H1 (cell line): ENCODE results near the gene PDIA6. TPM values are rescaled to one million over a fixed set of nuclear protein-coding genes. Genes with fewer than 3 reads are reported as not detected.

Experiments
- CTCF ChIA-PET: fragments of 300-600 bp; sonication (Branson Sonifier 250); formaldehyde crosslinking; loops from one replicate; lab custom pipeline; 2021; ENCODE audit not compliant: partially characterized antibody; lab: Charles Lee
- POLR2A ChIA-PET: fragments of 300-600 bp; sonication (Branson Sonifier 250); formaldehyde crosslinking; loops from one replicate; lab custom pipeline; 2021; ENCODE audit warnings: inconsistent platforms; ENCODE audit not compliant: partially characterized antibody; lab: Charles Lee
- DNase-seq, 2 experiments: peaks; one replicate each; pipeline versions ENCODE4 v3.0.0 to v3.0.0-alpha.2; 2010 to 2022; ENCODE audit warnings: low spot score in 2 of 2, low read depth in 1 of 2, mixed read lengths in 1 of 2
- FAIRE-seq: peaks from 2 replicates; lab custom pipeline; 2011; peaks lifted over from hg19 to GRCh38; lab: Jason Lieb, UNC
- H2AFZ ChIP-seq: 2 replicates; pipeline ENCODE4 v1.8.1; 2012; ENCODE audit warnings: low read length, inconsistent platforms
- H2AK5ac ChIP-seq: 2 replicates; pipeline ENCODE4 v1.6.1; 2013; ENCODE audit warnings: low read depth, low read length
- H2BK120ac ChIP-seq: replicated peaks from 2 replicates; pipeline ENCODE3; 2013; ENCODE audit warnings: low read depth, low read length, inconsistent platforms
- H2BK12ac ChIP-seq: 2 replicates; pipeline ENCODE4 v1.6.1; 2013; ENCODE audit warnings: low read depth, low read length
- H2BK15ac ChIP-seq: 2 replicates; pipeline ENCODE4 v1.6.1; 2013; ENCODE audit warnings: low read length
- H2BK20ac ChIP-seq: 2 replicates; pipeline ENCODE4 v1.6.1; 2013; ENCODE audit warnings: low read length
- H2BK5ac ChIP-seq: 2 replicates; pipeline ENCODE4 v1.6.1; 2013; ENCODE audit warnings: low read depth, low read length
- H3K14ac ChIP-seq: 2 replicates; pipeline ENCODE4 v1.6.1; 2013; ENCODE audit warnings: inconsistent platforms; ENCODE audit not compliant: insufficient read length
- H3K18ac ChIP-seq: 2 replicates; pipeline ENCODE4 v1.6.1; 2013; ENCODE audit warnings: low read length; ENCODE audit errors: extremely low read depth
- H3K23ac ChIP-seq: 2 replicates; pipeline ENCODE4 v1.6.1; 2013; ENCODE audit warnings: inconsistent platforms; ENCODE audit not compliant: insufficient read length
- H3K23me2 ChIP-seq: 2 replicates; pipeline ENCODE4 v1.6.1; 2013; ENCODE audit warnings: low read depth, low read length
- H3K27ac ChIP-seq: 2 replicates; pipeline ENCODE4 v1.6.1; 2011; ENCODE audit warnings: low read depth, low read length, inconsistent platforms
- H3K27me3 ChIP-seq, 4 experiments: replicated peaks in 1 of 4; 1 replicate in 1 of 4; 2 replicates in 3 of 4; pipeline versions ENCODE4 v1.6.1 to v1.8.1; 2011 to 2013; ENCODE audit warnings: low read length in 3 of 4, mild to moderate bottlenecking in 3 of 4, inconsistent platforms in 2 of 4, mixed read lengths in 2 of 4, moderate library complexity in 1 of 4; ENCODE audit not compliant: control insufficient read depth in 3 of 4, insufficient read depth in 3 of 4; ENCODE audit errors: extremely low read depth in 1 of 4
- H3K36me3 ChIP-seq, 4 experiments: 2 replicates each; pipeline versions ENCODE4 v1.6.1 to v1.8.1; 2011 to 2013; ENCODE audit warnings: mild to moderate bottlenecking in 4 of 4, low read length in 3 of 4, moderate library complexity in 2 of 4, control low read depth in 1 of 4, inconsistent platforms in 1 of 4; ENCODE audit not compliant: insufficient read depth in 4 of 4, control insufficient read depth in 2 of 4
- H3K4ac ChIP-seq: replicated peaks from 2 replicates; pipeline ENCODE3; 2013; ENCODE audit warnings: low read length, low read depth, mixed read lengths, inconsistent platforms; ENCODE audit not compliant: insufficient read length
- H3K4me1 ChIP-seq, 4 experiments: replicated peaks in 1 of 4; 1 replicate in 1 of 4; 2 replicates in 3 of 4; pipeline versions ENCODE4 v1.6.1 to v1.8.1; 2011 to 2013; ENCODE audit warnings: low read length in 3 of 4, inconsistent platforms in 2 of 4, mixed read lengths in 1 of 4; ENCODE audit not compliant: insufficient read depth in 4 of 4, control insufficient read depth in 3 of 4
- H3K4me2 ChIP-seq, 2 experiments: 2 replicates each; pipeline versions ENCODE4 v1.6.1 to v1.8.1; 2011 to 2013; ENCODE audit warnings: low read depth in 2 of 2, low read length in 2 of 2, control low read depth in 1 of 2, inconsistent platforms in 1 of 2, mild to moderate bottlenecking in 1 of 2; ENCODE audit not compliant: insufficient read depth in 1 of 2
- H3K4me3 ChIP-seq, 4 experiments: fragments of 200-600, 300-600 bp in 1 of 4; sonication (generic), shearing (Covaris generic), sonication (Bioruptor Twin) in 1 of 4; 2 replicates each; pipeline versions ENCODE4 v1.5.1 to v1.8.1; 2011 to 2016; ENCODE audit warnings: low read length in 4 of 4, low read depth in 3 of 4, control low read depth in 2 of 4, inconsistent platforms in 2 of 4, mild to moderate bottlenecking in 2 of 4, mixed read lengths in 1 of 4, moderate library complexity in 1 of 4; ENCODE audit not compliant: insufficient read depth in 2 of 4; ENCODE audit errors: extremely low read depth in 1 of 4
- H3K56ac ChIP-seq: replicated peaks from 2 replicates; pipeline ENCODE3; 2013; ENCODE audit warnings: low read depth, mild to moderate bottlenecking, mixed read lengths, low read length, inconsistent platforms; ENCODE audit not compliant: insufficient read length
- H3K79me1 ChIP-seq: 2 replicates; pipeline ENCODE4 v1.6.1; 2013; ENCODE audit warnings: low read depth, low read length, control low read depth
- H3K79me2 ChIP-seq, 2 experiments: 2 replicates each; pipeline versions ENCODE4 v1.6.1 to v1.8.1; 2012 to 2013; ENCODE audit warnings: low read length in 2 of 2, mild to moderate bottlenecking in 2 of 2, inconsistent platforms in 1 of 2; ENCODE audit not compliant: insufficient read depth in 2 of 2, control insufficient read depth in 1 of 2
- H3K9ac ChIP-seq, 4 experiments: replicated peaks in 1 of 4; 1 replicate in 1 of 4; 2 replicates in 3 of 4; pipeline versions ENCODE4 v1.6.1 to v1.8.1; 2011 to 2013; ENCODE audit warnings: low read depth in 3 of 4, low read length in 3 of 4, control low read depth in 2 of 4, mild to moderate bottlenecking in 2 of 4, moderate library complexity in 2 of 4, inconsistent platforms in 1 of 4; ENCODE audit errors: extremely low read depth in 1 of 4
- H3K9me3 ChIP-seq, 2 experiments: 2 replicates each; pipeline versions ENCODE4 v1.6.1 to v1.8.1; 2012 to 2013; ENCODE audit warnings: mild to moderate bottlenecking in 2 of 2, moderate library complexity in 2 of 2, control low read depth in 1 of 2, inconsistent platforms in 1 of 2, low read depth in 1 of 2, low read length in 1 of 2, mixed read lengths in 1 of 2; ENCODE audit not compliant: insufficient read depth in 2 of 2
- H4K20me1 ChIP-seq, 2 experiments: replicated peaks in 1 of 2; 2 replicates each; pipeline versions ENCODE3 to v1.8.1; 2011 to 2013; ENCODE audit warnings: inconsistent platforms in 2 of 2, low read length in 2 of 2, mild to moderate bottlenecking in 1 of 2; ENCODE audit not compliant: insufficient read depth in 2 of 2, control insufficient read depth in 1 of 2
- H4K5ac ChIP-seq: 2 replicates; pipeline ENCODE4 v1.6.1; 2013; ENCODE audit warnings: low read length, low read depth, mixed read lengths, inconsistent platforms; ENCODE audit not compliant: insufficient read length
- H4K8ac ChIP-seq: 2 replicates; pipeline ENCODE4 v1.8.0; 2013; ENCODE audit warnings: mild to moderate bottlenecking, moderate library complexity, low read length, inconsistent platforms; ENCODE audit not compliant: insufficient read depth; ENCODE audit errors: extremely low read depth
- H4K91ac ChIP-seq: replicated peaks from 2 replicates; pipeline ENCODE3; 2013; ENCODE audit warnings: low read length, mixed read lengths, inconsistent platforms; ENCODE audit not compliant: insufficient read length
- BCL11A ChIP-seq, 2 experiments: IDR thresholded peaks; one replicate each; pipeline ENCODE4 v1.6.1; 2011; ENCODE audit warnings: low read depth in 2 of 2, low read length in 2 of 2, mild to moderate bottlenecking in 2 of 2
- CBX5 ChIP-seq: fragments of 300-800, 300-1000 bp; sonication (generic); IDR thresholded peaks from 2 replicates; pipeline ENCODE4 v1.7.1; 2016; ENCODE audit warnings: antibody characterized with exemption, low read length, low read depth
- EP300 ChIP-seq, 2 experiments: IDR thresholded peaks; 1 replicate in 1 of 2; 2 replicates in 1 of 2; pipeline ENCODE4 v1.6.1; 2011 to 2012; ENCODE audit warnings: low read depth in 2 of 2, low read length in 2 of 2, mild to moderate bottlenecking in 2 of 2, borderline replicate concordance in 1 of 2, inconsistent platforms in 1 of 2, moderate library complexity in 1 of 2
- GTF2F1 ChIP-seq: IDR thresholded peaks from 2 replicates; pipeline ENCODE4 v1.6.1; 2012; ENCODE audit warnings: low read depth, low read length, improper control_type of control experiment, borderline replicate concordance
- JUN ChIP-seq: IDR thresholded peaks from 2 replicates; pipeline ENCODE4 v1.6.1; 2011; ENCODE audit warnings: low read depth, mild to moderate bottlenecking, improper control_type of control experiment, low read length
- POU5F1 ChIP-seq: IDR thresholded peaks from 2 replicates; pipeline ENCODE4 v1.6.1; 2011; ENCODE audit warnings: low read depth, mild to moderate bottlenecking, low read length, moderate library complexity
- SIX5 ChIP-seq: IDR thresholded peaks from 2 replicates; pipeline ENCODE4 v1.6.1; 2011; ENCODE audit warnings: mild to moderate bottlenecking, low read depth, low read length
- SP4 ChIP-seq: IDR thresholded peaks from 2 replicates; pipeline ENCODE4 v1.6.1; 2012; ENCODE audit warnings: low read length, inconsistent platforms
- YY1 ChIP-seq: IDR thresholded peaks from 2 replicates; pipeline ENCODE4 v1.6.1; 2011; ENCODE audit warnings: low read depth, mild to moderate bottlenecking, low read length
- WGBS, 2 experiments: shearing (Covaris generic) in 1 of 2; methylation state at CpG; one replicate each; pipeline versions ENCODE4 v1.1.6 to v1.1.7; 2013 to 2015; ENCODE audit warnings: low lambda C conversion rate in 2 of 2, mixed read lengths in 2 of 2, inconsistent platforms in 1 of 2, low coverage in 1 of 2, missing lambda C conversion rate in 1 of 2; ENCODE audit not compliant: insufficient replicate concordance in 2 of 2, insufficient coverage in 1 of 2, insufficient read length in 1 of 2; ENCODE audit errors: extremely low coverage in 1 of 2, missing lambda C conversion rate in 1 of 2; 5-methylcytosine and 5-hydroxymethylcytosine counted together
- polyA plus RNA-seq, 7 experiments: library from polyadenylated mRNA; depleted of rRNA in 3 of 7; stranded (reverse) in 5 of 7; unstranded in 2 of 7; fragments of >200 nt in 5 of 7; fragments of 200-250 nt in 2 of 7; gene quantifications; 1 replicate in 5 of 7; 2 replicates in 1 of 7; 4 replicates in 1 of 7; pipeline versions ENCODE4 v1.2.1 to v1.2.3, GENCODE V29; 2011 to 2013; ENCODE audit warnings: missing spikeins in 2 of 7, mixed read lengths in 2 of 7
- total RNA-seq: library from RNA; stranded (reverse); fragmentation: NEBNext Ultra II Directional; extraction: Animal tissue kit (Norgen Biotek cat#: 25700); gene quantifications from 2 replicates; pipeline ENCODE4 v1.2.1, GENCODE V29; 2021

Gene PDIA6
- total and polyA plus RNA-seq, 2 of the 8 experiments (the other 6 are each of a cell fraction or from before 2014, with no cell fraction given): 181 to 384 TPM

DNA sequence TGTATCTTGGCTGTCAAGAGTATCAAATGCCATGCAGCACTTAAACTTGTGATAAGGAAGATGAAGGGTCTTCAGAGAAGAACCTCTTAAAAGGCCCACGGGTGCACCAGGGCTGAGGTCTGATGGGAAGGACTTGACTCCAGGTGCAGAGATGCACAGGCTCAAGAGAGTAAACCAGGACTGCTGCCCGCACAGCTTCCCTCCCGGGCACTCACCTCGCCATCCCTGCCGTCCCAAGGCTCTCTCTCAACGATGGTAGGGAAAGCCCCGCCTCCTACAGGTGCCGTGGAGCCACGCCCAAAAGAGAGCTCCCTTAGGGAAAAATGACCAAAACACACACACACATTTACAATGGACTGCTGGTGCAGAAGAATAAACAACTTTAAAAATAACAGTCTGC is 27.9 kb downstream of the PDIA6 start:
- H3K79me1 ChIP-seq: peaks cover 4% of the 10 kb centered on the region; the same call in 1 of the 2 replicates
- CTCF ChIA-PET: interaction anchor here (0.7 to 1.6 kb wide), 6 partner anchors 11 to 89 kb away, joined by 3 to 5 read pairs (median 4); no protein-coding TSS in a partner anchor

More for the DNA sequence above, 27.9 kb downstream of the PDIA6 start:
- no peak overlapping the region for H2BK20ac ChIP-seq
- no peak overlapping the region for H3K4ac ChIP-seq
- H2AFZ ChIP-seq: no peak overlapping the region
- H4K91ac ChIP-seq: no peak overlapping the region
- H4K20me1 ChIP-seq: peaks cover 2 to 19% of the 10 kb centered on the region in 2 experiments
- no peak overlapping the region for H4K8ac ChIP-seq
- DNase-seq: no peak
- no peaks in the 10 kb centered on the region for H3K4me1 ChIP-seq
- no peak overlapping the region for H3K4me2 ChIP-seq
- TF ChIP-seq CBX5 (no peak), SP4 (no peak), JUN (no peak), SIX5 (no peak), GTF2F1 (no peak), BCL11A (IDR thresholded peaks at IDR 0.05; ENCODE audit: low read depth in 2 of 2, low read length in 2 of 2) (no peak), POU5F1 (no peak), YY1 (no peak), EP300 (IDR thresholded peaks at IDR 0.05; ENCODE audit: borderline replicate concordance in 1 of 2, low read depth in 2 of 2, low read length in 2 of 2) (no peak)
- H3K36me3 ChIP-seq: peaks cover 51 to 93% (median 80%) of the 10 kb centered on the region in 4 experiments
- POLR2A ChIA-PET: interaction anchor here (0.7 to 1.3 kb wide), 2 partner anchors 9 to 15 kb away, joined by 3 to 4 read pairs; no protein-coding TSS in a partner anchor
- no peaks in the 10 kb centered on the region for H3K23me2 ChIP-seq
- no peak for FAIRE-seq
- no peak overlapping the region for H3K9ac ChIP-seq
- 93% methylated on average over 9 of the region's 9 CpGs; no CpG with 5 or more reads in 1 of the 2 experiments for WGBS, 2 experiments
- no peak overlapping the region for H3K23ac ChIP-seq
- H3K79me2 ChIP-seq: peaks cover 0 to 4% of the 10 kb centered on the region in 2 experiments; a peak in 1 of 4 replicates
- no peak overlapping the region for H3K27ac ChIP-seq
- H3K9me3 ChIP-seq: no peaks in the 10 kb centered on the region
- no peak overlapping the region for H2BK5ac ChIP-seq
- H3K18ac ChIP-seq: no peak overlapping the region
- H3K27me3 ChIP-seq: no peaks in the 10 kb centered on the region
- H2BK120ac ChIP-seq: no peak overlapping the region
- no peak overlapping the region for H2AK5ac ChIP-seq
- no peak overlapping the region for H3K14ac ChIP-seq
- H4K5ac ChIP-seq: no peak overlapping the region
- H2BK12ac ChIP-seq: no peak overlapping the region
- H3K4me3 ChIP-seq: no peak overlapping the region
- H3K56ac ChIP-seq: no peak overlapping the region
- H2BK15ac ChIP-seq: no peak overlapping the region
